Stimulated activated CD4-positive, alpha-beta T cell treated with anti-CD3 and anti-CD28 coated beads, TNF-alpha, amount 100 ng/mL, for 48 hours (primary cell): ENCODE results near the gene GATAD2B.
A peak's percentile ranks its signal among the peaks of the same experiment; 100 is the strongest.
"Not testable (repeated sequence)": the region's sequence is repeated elsewhere in the genome, so short reads cannot be mapped to it uniquely, and the experiment has no call there.

ENCODE experiments used
- DNase-seq, 3 donors: peaks; one replicate each; pipeline ENCODE4 v3.0.0-alpha.2; 2020; ENCODE audit warnings: low read depth in 3 of 3

Gene GATAD2B

DNA sequence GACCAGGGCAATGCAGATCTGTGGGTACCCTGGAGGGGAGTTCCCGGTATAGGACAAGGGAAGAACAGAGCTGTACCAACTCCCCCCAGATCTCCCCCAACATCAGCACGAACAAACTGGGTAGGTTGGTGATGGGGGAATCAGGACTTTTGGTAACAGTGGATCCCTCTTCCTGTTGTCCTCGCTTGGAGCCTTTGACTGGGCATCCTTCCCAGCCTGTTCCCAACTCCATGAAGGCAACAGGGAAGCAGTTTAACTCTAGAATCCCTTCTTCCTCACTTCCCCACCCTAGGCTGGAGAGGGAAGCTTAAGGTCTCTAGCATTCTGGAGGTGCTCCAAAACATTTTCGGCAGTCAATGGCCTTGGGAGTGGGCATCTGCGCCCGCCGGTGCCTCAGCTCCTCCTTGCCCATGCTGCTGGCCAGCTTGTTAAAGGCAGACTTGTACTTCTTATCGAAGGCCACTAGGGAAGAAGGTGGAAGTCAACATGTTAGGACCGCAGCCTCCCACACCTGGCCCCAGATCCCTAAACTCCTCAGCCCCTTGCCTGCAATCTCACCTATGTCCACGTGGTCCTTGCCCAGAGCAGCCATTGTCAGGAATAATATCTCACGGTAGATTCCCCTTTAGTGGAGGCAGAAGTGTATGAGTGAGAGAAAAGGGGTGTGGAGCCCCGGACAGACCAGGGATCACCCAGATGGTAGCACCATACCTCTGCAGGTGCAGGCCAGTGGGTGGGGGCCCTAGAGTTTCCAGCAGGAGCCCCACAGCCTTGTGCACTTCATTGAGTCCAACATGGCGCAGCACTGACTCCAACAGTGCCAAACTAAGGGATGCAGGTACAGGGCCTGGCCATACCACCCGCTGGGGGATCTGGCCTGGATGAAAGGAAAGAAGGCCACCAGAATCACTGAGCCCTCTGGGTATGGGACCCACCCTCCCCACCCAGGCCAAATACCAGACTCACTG is 7.5 kb upstream of the GATAD2B start:
- no peak for DNase-seq

DNA sequence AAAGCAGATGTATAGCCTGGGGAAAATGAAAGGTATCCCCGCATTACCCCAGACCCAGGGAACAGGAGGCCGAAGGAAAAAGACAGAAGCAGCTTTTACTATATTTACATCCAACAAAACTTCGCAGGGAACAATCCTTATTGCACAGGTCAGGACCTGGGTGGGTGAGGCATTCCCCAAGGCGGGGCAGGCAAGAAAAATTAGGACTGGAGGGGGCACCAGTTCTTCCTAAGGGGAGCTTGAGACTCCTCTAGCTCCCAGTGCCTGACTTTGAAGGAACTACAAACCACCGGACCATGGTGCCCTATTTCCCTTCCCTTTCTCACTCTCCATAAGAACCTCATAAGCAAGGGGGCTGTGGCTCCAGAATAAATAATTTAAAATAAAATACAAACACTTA is 6.7 kb upstream of the GATAD2B start:
- DNase-seq, result no peak

DNA sequence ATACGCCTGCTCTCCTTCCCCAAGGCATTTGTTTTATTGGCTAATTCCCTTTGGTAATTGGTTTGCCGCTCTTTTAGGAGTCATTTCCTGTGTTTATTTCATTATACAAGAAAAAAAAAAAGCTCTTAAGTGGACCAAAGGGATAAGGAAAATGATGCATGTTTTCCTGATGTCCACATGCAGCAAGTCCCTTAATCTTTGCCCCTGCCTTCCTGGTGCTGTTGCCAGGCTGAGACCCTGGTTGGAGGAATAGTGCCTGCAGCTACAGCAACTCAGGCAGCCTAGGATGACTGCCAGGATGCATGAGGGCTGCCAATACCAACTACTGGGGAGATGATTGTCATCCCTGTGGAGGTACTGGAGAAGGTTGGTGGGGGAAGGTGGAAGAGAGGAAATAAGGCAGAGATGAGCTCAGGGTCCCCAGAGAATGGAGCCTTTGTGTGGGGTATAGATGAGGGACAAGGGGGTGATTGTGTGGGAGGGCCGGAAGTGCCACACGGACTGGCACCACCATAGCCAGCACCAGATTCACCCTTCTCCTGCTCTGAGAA is 6.1 kb upstream of the GATAD2B start:
- DNase-seq, result no peak

DNA sequence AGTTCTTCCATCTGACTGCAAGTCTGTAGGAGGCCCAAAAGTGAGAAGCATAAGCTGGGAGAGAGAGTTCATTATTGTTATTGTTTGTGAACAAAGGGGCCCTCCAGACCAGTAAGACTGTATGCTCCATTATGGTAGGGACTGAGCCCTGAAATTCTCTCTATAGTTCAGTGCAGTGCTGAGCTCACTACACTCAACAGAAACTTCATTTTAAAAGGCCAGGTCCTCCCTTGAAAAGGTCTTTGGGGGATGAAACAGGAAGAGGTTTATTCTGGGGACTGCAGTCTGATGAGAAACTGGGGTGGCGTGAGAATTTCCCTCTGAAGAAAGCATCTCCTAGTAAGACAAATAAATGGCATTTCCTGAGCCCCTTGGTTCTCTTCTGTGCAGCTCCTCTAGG is 5.5 kb upstream of the GATAD2B start:
- DNase-seq, result no peak

DNA sequence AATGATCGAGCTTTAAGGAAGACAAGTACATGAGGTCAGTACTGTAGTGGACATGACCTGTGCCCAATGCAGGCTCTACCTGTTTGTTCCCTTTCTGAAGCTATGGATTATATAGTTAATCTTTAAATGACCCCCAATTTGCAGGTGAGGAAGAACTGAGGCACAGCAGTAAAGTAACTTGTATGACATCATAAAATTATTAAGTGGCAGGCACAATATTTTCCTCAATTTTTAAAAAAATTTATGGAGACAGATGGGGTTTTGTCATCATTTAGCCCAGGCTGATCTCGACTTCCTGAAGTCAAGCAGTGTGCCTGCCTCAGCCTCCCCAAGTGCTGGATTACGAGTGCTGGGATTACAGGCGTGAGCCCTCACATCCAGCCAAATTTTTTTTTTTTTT is 3.6 kb upstream of the GATAD2B start:
- no peak for DNase-seq

DNA sequence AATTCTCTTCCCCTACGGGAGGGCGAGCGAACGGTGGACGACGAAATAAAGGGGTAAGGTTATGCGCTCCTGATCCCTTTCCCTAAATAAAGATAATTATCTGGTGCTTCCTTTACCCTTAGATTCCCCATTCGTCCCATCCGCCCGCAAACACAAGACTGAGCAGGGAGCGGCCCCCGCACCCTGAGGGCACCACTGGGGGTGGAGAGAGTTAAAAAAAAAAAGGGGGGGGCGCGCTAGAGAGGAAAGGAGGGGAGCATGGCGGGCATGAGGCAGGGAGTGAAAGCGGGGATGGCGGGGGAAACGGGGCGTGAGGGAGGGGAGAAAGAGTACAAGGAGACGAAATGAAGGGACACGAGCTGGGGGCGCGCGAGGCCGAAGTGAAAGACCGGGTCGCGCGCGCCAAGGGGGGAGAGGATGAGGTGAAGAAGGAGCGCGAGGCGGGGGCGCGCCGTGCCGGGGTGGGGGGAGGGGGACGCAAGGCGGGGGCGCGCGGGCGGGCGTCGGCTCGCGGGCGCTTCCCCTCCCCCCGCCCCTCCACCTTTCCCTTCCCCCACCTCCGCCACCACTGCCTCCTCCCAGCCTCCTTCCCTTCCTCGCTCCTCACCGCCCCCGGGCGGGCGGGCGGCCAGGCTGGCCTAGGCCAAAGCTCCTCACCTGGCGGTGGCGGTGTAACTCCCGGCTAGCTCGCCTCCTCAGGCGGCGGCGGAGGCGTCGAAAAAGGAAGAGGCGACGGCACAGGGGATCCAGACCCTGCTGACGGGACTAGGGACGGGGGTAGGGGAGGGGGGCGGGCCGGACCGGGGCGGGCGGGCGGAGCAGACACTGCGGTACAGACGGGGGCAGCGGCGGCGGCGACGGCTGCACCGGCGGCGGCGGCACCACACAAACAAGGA is 448 bp downstream of the GATAD2B start:
- DNase-seq, result peak in 1 of 3 donors; percentile 59

DNA sequence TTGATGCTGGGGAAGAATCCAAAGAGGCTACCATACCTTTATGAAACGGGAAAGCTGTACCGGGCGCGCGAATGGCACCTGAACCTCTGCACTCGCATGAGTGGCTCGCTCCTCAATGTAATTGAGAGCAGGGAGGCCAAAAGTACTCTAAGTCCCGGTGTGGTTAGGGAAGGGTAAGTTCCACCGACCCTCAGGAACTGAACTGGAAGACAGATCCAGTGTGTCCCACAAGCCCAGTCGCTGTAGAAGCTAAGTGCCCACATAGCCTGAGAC is 1.0 kb downstream of the GATAD2B start:
- DNase-seq, result no peak

DNA sequence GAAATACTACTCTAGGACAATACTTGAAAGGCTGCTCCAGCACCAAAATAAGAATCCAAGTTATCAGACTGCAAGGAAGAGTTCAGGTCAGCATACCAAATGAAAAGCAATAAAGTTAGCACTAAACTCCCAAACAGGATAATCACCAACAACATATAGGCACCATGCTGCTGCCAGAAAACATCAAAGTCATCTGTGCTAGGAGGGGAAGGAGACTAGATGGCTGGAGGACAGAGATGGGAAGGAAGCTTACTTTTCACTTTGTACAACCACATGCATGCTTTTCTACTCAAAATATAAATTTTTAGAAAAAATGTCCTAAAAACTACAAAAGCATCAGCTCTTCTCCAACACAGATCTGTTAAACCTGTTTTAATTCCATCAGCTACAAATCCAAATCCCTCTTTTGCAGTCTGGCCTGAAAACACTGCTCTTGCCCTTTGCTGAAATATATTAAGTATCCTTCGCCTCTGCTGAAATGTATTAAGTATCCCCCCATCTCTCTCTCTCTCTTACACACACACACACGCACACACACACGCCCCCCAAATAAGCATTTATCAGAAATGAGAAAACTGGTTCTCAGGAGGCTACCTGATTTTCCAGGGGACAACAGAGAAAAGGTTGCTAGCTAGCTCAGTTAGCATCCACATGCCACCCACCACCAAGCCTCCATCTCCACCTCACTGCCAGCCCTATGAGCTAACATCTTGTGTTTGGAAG is 1.5 kb downstream of the GATAD2B start:
- DNase-seq, result no peak

DNA sequence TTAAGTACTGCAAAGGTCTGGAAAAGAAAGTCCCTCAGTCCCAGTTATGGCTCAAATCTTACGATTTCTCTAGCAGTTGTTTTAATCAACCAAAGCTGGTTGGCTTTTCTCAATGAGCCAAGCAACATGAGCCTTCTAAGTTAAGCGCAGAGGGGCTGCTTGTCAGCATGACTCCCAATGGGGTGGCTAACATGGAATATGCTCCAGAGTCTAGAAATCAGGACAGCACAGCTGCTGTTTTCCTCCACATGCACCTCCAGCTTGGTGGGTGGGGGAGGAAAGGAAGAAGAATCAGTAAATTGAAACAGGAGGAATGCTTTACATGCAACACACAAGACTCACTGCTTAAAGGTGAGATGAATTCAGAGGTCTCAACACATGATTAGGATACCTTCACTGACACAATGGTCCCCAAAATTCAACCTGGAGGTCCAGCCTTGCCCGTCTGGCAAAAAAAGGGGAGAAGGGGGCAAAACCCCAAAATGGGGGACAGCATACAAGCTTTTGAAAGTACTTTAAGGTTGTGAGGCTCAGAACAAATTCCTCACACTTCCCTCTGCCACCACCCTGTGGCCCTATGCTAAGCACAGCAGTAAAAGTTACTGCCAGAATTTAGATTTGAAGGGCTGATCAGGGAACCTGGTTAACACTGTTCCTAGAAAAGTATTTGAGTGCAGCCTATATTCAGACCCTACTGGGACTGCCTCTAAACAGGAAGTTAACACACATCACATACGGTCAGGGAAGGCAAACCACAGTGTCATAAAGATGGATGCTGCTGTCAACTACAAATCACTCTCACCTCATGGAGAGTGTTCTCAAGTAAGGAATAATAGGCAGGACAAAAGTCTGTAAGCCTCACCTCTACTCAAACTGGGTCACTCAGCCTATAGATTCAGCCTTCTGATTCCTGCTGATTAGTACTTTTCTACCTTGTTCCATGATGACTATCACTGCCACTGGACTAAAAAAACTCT is 2.6 kb downstream of the GATAD2B start:
- no peak for DNase-seq

DNA sequence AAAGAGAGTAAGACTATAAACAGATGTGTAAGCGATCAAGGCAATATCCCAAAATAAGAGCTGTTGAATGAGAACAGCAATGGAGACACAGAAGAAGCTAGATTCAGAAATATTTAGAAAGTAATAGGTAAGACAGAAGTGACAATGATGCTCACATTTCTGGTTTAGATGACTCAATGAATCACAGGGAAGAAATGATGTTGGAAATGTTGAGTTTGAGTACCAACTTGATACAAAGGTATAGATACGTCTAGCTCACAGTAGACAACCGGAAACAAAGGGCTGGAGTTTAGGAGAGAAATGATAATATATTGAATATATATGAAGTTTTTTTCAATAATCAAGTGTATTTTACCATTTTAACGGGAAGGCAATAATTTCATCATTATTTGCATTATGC is 6.5 kb downstream of the GATAD2B start:
- no peak for DNase-seq

DNA sequence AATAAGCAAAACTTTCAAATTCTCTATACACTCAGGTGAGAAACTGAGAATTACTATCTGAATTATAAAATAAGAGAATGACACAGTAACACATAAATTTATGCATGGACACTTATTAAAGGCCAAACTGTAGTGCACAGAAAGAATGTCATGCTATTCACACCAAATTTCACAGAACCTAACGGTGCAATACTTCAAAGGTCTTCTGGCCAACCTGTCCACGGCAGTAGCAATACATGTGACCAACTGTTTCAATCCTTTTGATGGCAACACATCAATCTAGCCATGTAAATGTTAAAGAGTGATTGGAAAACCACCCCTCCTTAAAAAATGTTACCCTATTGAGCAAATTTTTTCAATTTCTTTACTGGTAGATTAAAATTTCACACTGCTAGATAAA is 10.4 kb downstream of the GATAD2B start:
- no peak for DNase-seq

DNA sequence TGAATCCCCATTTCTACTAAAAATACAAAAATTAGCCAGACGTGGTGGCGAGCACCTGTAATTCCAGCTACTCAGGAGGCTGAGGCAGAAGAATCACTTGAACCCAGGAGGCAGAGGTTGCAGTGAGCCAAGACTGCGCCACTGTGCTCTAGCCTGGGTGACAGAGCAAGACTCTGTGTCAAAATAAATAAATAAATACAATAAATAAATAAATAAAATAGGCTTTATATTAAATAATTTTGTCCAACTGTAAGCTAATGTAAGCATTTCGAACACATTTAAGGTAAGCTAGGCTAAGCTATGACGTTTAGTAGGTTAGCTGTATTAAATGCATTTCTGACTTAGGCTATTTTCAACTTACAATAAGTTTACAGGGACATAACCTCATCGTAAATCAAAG is 12.2 kb downstream of the GATAD2B start:
- not testable (repeated sequence) for DNase-seq

DNA sequence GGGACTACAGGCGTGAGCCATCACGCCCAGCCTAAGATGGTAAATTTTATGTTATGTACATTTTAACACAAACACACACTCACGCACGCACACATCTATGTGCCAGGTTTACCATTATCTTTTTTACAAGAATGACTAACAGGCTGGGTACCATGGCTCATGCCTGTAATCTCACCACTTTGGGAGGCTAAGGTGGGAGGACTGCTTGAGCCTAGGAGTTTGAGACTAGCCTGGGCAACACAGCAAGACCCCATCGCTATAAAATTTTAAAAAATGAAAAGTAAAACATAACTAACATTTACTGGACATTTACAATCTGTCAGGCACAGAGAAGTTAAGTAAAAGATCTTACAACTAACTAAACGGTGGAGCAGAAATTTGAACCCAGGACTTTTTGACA is 14.7 kb downstream of the GATAD2B start:
- no peak for DNase-seq

DNA sequence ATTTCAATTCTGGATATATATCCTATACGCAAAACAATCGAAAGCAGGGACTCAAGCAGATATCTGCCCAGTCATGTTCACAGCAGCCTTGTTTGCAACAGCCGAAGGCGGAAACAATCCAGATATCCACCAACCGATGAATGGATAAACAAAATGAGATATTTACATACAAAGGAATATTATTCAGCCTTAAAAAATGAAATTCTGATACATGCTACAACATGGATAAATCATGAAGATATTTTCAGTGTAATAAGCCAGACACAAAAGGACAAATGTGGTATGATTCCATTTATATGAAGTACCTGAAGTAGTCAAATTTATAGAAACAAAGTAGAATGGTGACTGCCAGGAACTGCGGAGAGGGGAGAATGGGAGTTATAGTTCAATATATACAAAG is 15.6 kb downstream of the GATAD2B start:
- no peak for DNase-seq

DNA sequence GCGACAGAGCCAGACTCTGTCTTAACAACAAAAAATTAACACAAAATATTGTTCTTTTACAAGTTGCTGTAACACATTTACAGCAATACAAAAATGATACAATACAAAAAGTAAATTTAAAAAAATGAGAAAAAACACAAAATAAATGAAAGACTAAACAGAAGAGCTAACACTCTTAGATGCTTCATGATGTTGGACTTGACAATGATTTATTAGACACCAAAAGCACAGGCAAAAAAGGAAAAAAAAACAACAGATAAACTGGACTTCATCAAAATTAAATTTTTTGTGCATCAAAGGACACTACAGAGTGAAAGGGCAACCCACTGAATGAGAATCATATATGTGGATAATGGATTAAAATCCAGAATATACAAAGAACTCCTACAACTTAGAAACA is 16.4 kb downstream of the GATAD2B start:
- no peak for DNase-seq

DNA sequence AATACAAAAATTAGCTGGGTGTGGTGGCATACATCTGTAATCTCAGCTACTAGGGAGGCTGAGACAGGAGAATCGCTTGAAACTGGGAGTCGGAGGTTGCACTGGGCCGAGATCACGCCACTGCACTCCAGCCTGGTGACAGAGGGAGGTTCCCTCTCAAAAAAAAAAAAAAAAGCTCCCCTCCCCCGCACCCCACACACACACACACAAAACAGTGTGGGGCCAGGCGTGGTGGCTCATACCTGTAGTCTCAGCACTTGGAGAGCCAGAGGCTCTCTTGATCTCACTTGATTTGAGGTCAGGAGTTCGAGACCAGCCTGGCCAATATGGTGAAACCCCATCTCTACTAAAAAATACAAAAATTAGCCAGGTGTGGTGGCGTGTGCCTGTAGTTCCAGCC is 16.9 kb downstream of the GATAD2B start:
- not testable (repeated sequence) for DNase-seq

DNA sequence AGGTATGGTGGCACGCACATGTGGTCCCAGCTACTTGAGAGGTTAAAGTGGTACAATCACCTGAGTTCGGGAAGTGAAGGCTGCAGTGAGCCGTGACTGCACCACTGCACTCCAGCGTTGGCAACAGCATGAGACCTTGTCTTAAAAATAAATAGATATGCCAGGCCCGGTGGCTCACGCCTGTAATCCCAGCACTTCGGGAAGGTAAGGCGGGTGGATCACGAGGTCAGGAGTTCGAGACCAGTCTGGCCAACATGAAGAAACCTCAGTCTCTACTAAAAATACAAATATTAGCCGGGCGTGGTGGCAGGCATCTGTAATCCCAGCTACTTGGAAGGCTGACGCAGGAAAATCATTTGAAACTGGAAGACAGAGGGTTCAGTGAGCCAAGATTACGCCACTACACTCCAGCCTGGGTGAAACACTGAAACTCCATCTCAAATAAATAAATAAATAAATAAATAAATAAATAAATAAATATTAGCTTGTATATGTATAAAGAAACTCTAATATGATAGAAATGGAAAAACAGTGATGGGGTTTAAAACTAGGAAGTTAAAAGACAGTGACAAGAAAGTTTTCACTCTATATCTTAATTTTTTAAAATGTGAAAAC is 18.8 kb downstream of the GATAD2B start:
- DNase-seq, result no peak

DNA sequence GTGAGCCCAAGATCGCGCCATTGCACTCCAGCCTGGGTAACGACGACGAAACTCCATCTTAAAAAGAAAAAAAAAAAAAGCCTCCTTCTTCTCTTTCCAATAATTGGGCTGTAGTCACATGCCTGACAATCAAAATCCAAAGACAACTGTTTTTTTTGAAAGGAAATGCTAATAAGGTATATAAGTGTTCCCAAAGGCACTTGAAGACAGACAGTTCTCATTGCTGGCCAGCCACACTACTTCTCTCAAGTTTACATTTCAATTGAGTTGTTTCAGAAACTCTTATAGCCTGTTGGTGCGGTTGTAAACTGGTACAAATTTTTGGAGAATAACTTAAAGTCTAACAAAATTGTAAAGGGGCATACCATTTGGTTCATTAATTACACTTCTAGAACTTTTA is 23.3 kb downstream of the GATAD2B start:
- DNase-seq, result no peak

DNA sequence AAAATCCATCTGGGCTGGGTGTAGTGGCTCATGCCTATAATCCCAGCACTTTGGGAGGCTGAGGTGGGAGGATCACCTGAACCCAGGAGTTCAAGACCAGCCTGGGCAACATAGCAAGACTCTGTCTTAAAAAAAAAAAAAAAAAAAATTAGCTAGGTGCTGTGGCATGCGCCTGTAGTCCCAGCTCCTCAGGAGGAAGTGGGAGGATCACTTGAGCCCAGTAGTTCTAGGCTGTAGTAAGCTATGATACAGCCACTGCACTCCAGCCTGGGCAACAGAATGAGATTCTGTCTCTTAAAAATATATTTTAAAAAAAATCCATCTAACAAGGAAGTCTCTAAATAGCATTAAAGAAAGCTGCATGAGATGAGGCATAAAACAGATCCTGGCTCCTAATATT is 26.9 kb downstream of the GATAD2B start:
- DNase-seq, result not testable (repeated sequence)

DNA sequence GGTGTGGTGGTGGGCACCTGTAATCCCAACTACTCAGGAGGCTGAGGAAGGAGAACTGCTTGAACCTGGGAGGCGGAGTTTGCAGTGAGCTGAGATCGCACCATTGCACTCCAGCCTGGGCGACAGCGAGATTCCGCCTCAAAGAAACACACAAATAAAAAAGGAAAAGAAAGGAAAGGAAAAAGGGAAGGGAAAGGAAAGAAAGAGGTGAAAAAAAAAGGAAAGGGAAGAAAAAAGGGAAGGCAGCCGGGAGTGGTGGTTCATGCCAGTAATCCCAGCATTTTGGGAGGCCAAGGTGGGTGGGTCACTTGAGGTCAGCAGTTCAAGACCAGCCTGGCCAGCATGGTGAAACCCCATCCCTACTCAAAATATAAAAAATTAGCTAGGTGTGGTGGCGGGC is 31.7 kb downstream of the GATAD2B start:
- DNase-seq, result not testable (repeated sequence)
